GM19238 (cell line): ENCODE data around the gene VAC14.

Source experiments
- DNase-seq: peaks from one replicate; pipeline ENCODE4 v3.0.0; 2011; ENCODE audit warnings: low spot score; ENCODE audit not compliant: insufficient read length

Gene VAC14

GRCh38 chr16:70708366-70709246, 92.4 kb downstream of the VAC14 start:
- DNase-seq: no peak

GRCh38 chr16:70706948-70707465, 94.0 kb downstream of the VAC14 start:
- DNase-seq: no peak

- DNase-seq: no peak
Observed at GRCh38 chr16:70705056-70705455, 95.9 kb downstream of the VAC14 start.

- DNase-seq: no peak
Observed at GRCh38 chr16:70704586-70704985, 96.4 kb downstream of the VAC14 start.

GRCh38 chr16:70703835-70704381, 97.0 kb downstream of the VAC14 start:
- no peak for DNase-seq

- no peak for DNase-seq
Observed at GRCh38 chr16:70703041-70703834, 97.7 kb downstream of the VAC14 start.

GRCh38 chr16:70702624-70703023, 98.3 kb downstream of the VAC14 start:
- DNase-seq: no peak

- DNase-seq: no peak
Observed at GRCh38 chr16:70701998-70702397, 99.0 kb downstream of the VAC14 start.

GRCh38 chr16:70701596-70701995, 99.4 kb downstream of the VAC14 start:
- no peak for DNase-seq

GRCh38 chr16:70701036-70701435, 99.9 kb downstream of the VAC14 start:
- no peak for DNase-seq

GRCh38 chr16:70700101-70701020, 100.6 kb downstream of the VAC14 start:
- no peak for DNase-seq

- DNase-seq: no peak
Observed at GRCh38 chr16:70699696-70700095, 101.3 kb downstream of the VAC14 start.

- no peak for DNase-seq
Observed at GRCh38 chr16:70698901-70699300, 102.1 kb downstream of the VAC14 start.

GRCh38 chr16:70697594-70698170, 103.3 kb downstream of the VAC14 start:
- no peak for DNase-seq

- no peak for DNase-seq
Observed at GRCh38 chr16:70696952-70697593, 103.9 kb downstream of the VAC14 start.

- no peak for DNase-seq
Observed at GRCh38 chr16:70696355-70696754, 104.6 kb downstream of the VAC14 start.

GRCh38 chr16:70695331-70696070, 105.5 kb downstream of the VAC14 start:
- DNase-seq: peak; percentile 48

- DNase-seq: no peak
Observed at GRCh38 chr16:70694868-70695218, 106.1 kb downstream of the VAC14 start.

- no peak for DNase-seq
Observed at GRCh38 chr16:70694088-70694867, 106.7 kb downstream of the VAC14 start.
